ENCODE results near the gene GADD45A.

GADD45A gene

GRCh38 chr1:67687649-67688048 is 2.6 kb downstream of the GADD45A start:
- TF ChIP-seq SNAI2 (CRISPR knock-in tag; IDR thresholded peaks at IDR 0.05) (no peak), ISL1 (CRISPR knock-in tag; IDR thresholded peaks at IDR 0.05) (peak; percentile 43)

GRCh38 chr1:67688526-67689219 is 3.7 kb downstream of the GADD45A start:
- no peak for ATAC-seq
- TF ChIP-seq ZFP3 (CRISPR knock-in tag; IDR thresholded peaks at IDR 0.05) (no peak), BACH2 (CRISPR knock-in tag; IDR thresholded peaks at IDR 0.05; ENCODE audit: borderline replicate concordance) (no peak), CSRNP3 (CRISPR knock-in tag; IDR thresholded peaks at IDR 0.05) (0 out of 2 replicates have a peak, but pooled peaks have one; percentile 6), CREB5 (CRISPR knock-in tag; IDR thresholded peaks at IDR 0.05; ENCODE audit: low read depth) (peak; percentile 12; the same call in 1 of the 2 replicates), ESRRG (CRISPR knock-in tag; IDR thresholded peaks at IDR 0.05) (peak; percentile 71; the same call in 1 of the 2 replicates), ZNF8 (CRISPR knock-in tag; IDR thresholded peaks at IDR 0.05) (no peak), ARNTL (CRISPR knock-in tag; IDR thresholded peaks at IDR 0.05; ENCODE audit: borderline replicate concordance, low read depth) (no peak), OSR1 (CRISPR knock-in tag; IDR thresholded peaks at IDR 0.05) (no peak), ISL1 (CRISPR knock-in tag; IDR thresholded peaks at IDR 0.05) (no peak), RARB (CRISPR knock-in tag; IDR thresholded peaks at IDR 0.05) (no peak), TCF4 (CRISPR knock-in tag; IDR thresholded peaks at IDR 0.05; ENCODE audit: borderline replicate concordance) (no peak), ZC3H10 (CRISPR knock-in tag; IDR thresholded peaks at IDR 0.05) (peak; percentile 45; the same call in 1 of the 2 replicates), ZNF70 (CRISPR knock-in tag; IDR thresholded peaks at IDR 0.05) (no peak), SNAI2 (CRISPR knock-in tag; IDR thresholded peaks at IDR 0.05) (no peak), GLIS3 (CRISPR knock-in tag; IDR thresholded peaks at IDR 0.05) (no peak; the same call in none of the 2 replicates), POU6F1 (CRISPR knock-in tag; IDR thresholded peaks at IDR 0.05; ENCODE audit: borderline replicate concordance, low read depth) (no peak), TOX (CRISPR knock-in tag; IDR thresholded peaks at IDR 0.05; ENCODE audit: borderline replicate concordance) (no peak), CSDC2 (CRISPR knock-in tag; IDR thresholded peaks at IDR 0.05) (no peak), ZFP30 (CRISPR knock-in tag; IDR thresholded peaks at IDR 0.05) (no peak), ZNF565 (CRISPR knock-in tag; conservative IDR thresholded peaks at IDR 0.05; ENCODE audit: low read depth) (no peak), TSHZ2 (CRISPR knock-in tag; IDR thresholded peaks at IDR 0.05) (no peak), PPARA (CRISPR knock-in tag; IDR thresholded peaks at IDR 0.05; ENCODE audit: borderline replicate concordance) (no peak), PATZ1 (CRISPR knock-in tag; IDR thresholded peaks at IDR 0.05; ENCODE audit: borderline replicate concordance) (no peak)

More at GRCh38 chr1:67687649-67688048, 2.6 kb downstream of the GADD45A start:
- no peak for ATAC-seq
